ENCODE results near the gene ADAMTS7.
A peak's percentile ranks its signal among the peaks of the same experiment; 100 is the strongest.

DNA sequence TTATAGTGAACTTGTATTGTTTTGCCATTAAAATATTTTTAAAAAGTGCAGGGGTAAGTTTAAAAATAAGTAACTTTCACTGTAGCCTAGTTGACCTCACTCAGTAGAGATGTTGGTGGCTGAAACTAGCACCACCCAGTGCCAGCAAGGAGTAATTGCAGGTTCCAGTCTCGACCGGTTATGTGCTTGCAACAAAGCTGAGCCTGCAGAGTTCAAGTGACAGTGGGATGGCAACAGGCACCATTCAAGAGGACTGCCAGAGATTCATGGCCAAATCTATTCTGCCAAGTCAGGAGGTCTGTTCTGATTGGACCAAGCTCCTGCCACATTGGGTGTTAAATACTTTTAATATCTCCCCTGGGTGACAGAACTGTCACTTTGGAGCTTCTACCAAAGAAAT, 2.7 kb downstream of the ADAMTS7 start:
- no peak for TF ChIP-seq POLR2A (IDR thresholded peaks at IDR 0.05)
- TF ChIP-seq, protein P1, sequence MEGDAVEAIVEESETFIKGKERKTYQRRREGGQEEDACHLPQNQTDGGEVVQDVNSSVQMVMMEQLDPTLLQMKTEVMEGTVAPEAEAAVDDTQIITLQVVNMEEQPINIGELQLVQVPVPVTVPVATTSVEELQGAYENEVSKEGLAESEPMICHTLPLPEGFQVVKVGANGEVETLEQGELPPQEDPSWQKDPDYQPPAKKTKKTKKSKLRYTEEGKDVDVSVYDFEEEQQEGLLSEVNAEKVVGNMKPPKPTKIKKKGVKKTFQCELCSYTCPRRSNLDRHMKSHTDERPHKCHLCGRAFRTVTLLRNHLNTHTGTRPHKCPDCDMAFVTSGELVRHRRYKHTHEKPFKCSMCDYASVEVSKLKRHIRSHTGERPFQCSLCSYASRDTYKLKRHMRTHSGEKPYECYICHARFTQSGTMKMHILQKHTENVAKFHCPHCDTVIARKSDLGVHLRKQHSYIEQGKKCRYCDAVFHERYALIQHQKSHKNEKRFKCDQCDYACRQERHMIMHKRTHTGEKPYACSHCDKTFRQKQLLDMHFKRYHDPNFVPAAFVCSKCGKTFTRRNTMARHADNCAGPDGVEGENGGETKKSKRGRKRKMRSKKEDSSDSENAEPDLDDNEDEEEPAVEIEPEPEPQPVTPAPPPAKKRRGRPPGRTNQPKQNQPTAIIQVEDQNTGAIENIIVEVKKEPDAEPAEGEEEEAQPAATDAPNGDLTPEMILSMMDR (IDR thresholded peaks at IDR 0.05), result peak; percentile 18 to 41 (median 22)
- no peak for TF ChIP-seq POLR2AphosphoS5 (IDR thresholded peaks at IDR 0.05)
- no peak for TF ChIP-seq EP300 (IDR thresholded peaks at IDR 0.05; ENCODE audit: low read depth)
